ENCODE data around the gene RPS6KA5. TPM values are rescaled to one million over a fixed set of nuclear protein-coding genes. Genes with fewer than 3 reads are reported as not detected.

The RPS6KA5 gene
- polyA plus RNA-seq, 1 experiment = 0.22 TPM

DNA sequence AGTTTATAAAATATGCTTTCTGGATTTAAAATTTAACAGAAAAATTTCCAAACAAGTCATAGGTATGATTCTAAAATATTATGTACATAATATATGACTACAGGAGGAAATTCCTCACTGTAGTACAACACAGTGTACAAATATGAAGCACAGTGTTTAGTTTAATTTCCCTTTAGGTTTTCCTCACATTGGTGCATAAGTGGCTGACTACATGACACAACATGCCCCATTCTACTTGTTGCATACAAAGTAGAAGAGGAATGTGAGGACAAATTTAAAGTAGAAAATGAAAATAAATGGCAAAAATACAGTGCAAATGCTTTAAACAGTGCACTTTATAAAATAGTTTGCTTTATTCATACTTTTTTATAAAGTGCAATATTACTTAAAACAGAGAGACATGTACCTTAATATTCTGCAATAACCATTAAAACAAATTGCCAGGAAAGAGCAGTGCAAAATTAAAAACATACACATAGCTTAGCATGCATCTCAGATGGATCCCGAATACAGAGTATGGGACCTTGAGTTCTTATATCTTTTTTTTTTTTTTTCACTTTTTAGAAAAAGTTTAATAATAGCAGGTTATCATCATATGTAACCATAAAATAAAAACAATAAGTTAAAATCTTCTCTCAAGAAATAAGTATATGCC lies 189.4 kb downstream of the RPS6KA5 start:
- POLR2A ChIA-PET = no interaction called here
- DNase-seq (ENCODE audit: low read depth) = no peak
- Histone ChIP-seq H3K4me3 (ENCODE audit: low read depth, low read length) (no peak overlapping the region), H3K36me3 (ENCODE audit: control insufficient read depth, insufficient read depth, low read length) (no peaks in the 10 kb centered on the region), H3K27me3 (ENCODE audit: control insufficient read depth, insufficient read depth, low read length) (no peaks in the 10 kb centered on the region)
- CTCF ChIA-PET = no interaction called here
- TF ChIP-seq, protein P1, sequence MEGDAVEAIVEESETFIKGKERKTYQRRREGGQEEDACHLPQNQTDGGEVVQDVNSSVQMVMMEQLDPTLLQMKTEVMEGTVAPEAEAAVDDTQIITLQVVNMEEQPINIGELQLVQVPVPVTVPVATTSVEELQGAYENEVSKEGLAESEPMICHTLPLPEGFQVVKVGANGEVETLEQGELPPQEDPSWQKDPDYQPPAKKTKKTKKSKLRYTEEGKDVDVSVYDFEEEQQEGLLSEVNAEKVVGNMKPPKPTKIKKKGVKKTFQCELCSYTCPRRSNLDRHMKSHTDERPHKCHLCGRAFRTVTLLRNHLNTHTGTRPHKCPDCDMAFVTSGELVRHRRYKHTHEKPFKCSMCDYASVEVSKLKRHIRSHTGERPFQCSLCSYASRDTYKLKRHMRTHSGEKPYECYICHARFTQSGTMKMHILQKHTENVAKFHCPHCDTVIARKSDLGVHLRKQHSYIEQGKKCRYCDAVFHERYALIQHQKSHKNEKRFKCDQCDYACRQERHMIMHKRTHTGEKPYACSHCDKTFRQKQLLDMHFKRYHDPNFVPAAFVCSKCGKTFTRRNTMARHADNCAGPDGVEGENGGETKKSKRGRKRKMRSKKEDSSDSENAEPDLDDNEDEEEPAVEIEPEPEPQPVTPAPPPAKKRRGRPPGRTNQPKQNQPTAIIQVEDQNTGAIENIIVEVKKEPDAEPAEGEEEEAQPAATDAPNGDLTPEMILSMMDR (IDR thresholded peaks at IDR 0.05; ENCODE audit: insufficient read depth, low read depth, low read length) = no peak

DNA sequence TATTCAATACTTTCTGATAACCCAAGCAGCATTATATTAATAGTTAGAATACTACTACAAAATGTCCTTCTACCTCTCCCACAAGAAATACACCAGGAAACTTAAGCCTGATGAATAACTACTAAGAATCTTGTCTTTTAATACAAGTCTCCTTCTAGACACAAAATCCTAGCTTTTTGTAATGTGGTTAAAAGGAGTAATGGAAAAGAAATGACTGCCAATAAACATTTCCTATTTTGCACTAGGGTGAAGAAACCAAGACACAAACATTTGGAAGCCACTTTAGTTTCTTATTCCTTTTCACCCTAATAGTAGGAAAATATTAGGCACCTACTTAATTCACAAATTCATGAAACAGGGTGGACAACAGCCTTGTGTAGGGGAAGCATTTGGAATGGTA lies 192.9 kb downstream of the RPS6KA5 start:
- ChIA-PET POLR2A (no interaction called here), CTCF (no interaction called here)
- TF ChIP-seq, protein P1 (IDR thresholded peaks at IDR 0.05; ENCODE audit: insufficient read depth, low read depth, low read length) = no peak
- H3K27me3 ChIP-seq (ENCODE audit: control insufficient read depth, insufficient read depth, low read length) = no peaks in the 10 kb centered on the region
- H3K4me3 ChIP-seq (ENCODE audit: low read depth, low read length) = no peak overlapping the region
- no peaks in the 10 kb centered on the region for H3K36me3 ChIP-seq (ENCODE audit: control insufficient read depth, insufficient read depth, low read length)
- DNase-seq (ENCODE audit: low read depth) = no peak

DNA sequence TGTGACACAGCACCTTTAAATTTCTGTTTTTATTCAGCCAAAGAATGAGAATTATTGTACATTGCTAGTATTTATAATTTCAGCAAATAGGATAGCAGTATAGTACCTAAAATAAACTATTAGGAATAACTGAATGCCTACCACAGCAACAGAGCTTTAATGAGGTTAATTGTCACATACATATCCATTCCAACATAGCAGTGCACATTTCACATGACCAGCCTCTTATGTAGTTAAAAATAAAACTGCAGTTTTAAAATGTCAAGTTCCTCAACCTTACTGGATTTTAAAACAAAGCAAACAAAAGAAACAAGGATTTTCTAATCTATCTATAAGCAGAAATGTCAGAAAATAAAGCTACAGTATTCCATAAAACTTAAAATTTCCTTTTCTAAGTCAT lies 193.6 kb downstream of the RPS6KA5 start:
- H3K4me3 ChIP-seq (ENCODE audit: low read depth, low read length) = no peak overlapping the region
- no peaks in the 10 kb centered on the region for H3K36me3 ChIP-seq (ENCODE audit: control insufficient read depth, insufficient read depth, low read length)
- DNase-seq (ENCODE audit: low read depth) = no peak
- CTCF ChIA-PET = no interaction called here
- TF ChIP-seq, protein P1 (IDR thresholded peaks at IDR 0.05; ENCODE audit: insufficient read depth, low read depth, low read length) = no peak
- H3K27me3 ChIP-seq (ENCODE audit: control insufficient read depth, insufficient read depth, low read length) = no peaks in the 10 kb centered on the region
- POLR2A ChIA-PET = no interaction called here

DNA sequence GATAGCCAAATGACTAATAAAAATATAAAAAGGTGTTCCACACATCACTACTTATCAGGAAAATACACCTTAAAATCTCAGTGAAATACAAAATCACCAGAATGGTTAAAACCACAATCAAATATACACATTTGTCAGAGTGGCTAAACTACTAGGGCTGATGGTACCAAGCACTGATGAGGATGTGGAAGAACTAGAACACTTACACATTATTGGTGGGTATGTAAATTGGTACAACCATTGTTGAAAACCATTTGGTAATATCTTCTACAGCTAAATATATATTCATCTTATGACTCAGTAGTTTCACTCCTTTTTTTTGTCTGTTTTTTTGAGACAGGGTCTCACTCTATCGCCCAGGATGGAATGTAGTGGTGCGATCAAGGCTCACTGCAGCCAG lies 195.7 kb downstream of the RPS6KA5 start:
- ChIA-PET CTCF (no interaction called here), POLR2A (no interaction called here)
- H3K27me3 ChIP-seq (ENCODE audit: control insufficient read depth, insufficient read depth, low read length) = no peaks in the 10 kb centered on the region

DNA sequence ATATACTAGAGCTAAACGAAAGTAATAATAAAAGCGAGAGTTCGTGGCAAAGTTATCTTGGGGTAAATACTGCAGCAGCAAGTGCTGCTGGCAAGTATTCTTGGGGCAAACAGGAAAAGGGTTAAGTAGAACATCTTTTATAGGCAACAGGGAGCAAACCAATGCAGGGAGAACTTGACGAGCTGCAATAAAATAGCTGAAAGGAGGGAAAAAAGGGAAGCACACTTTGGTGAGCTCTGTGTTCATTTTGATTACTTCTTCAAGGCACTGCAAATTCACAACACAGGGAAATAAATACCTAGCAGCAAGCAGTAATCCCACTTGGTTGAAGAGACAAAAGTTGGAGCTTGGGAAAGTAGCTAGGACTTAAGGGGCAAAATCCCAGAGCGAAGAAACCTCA lies 201.9 kb downstream of the RPS6KA5 start:
- TF ChIP-seq, protein P1 (IDR thresholded peaks at IDR 0.05; ENCODE audit: insufficient read depth, low read depth, low read length) = no peak
- DNase-seq (ENCODE audit: low read depth) = no peak
- H3K27me3 ChIP-seq (ENCODE audit: control insufficient read depth, insufficient read depth, low read length) = no peaks in the 10 kb centered on the region
- POLR2A ChIA-PET = no interaction called here
- no peak overlapping the region for H3K4me3 ChIP-seq (ENCODE audit: low read depth, low read length)
- CTCF ChIA-PET = interaction anchor here (1.2 to 1.4 kb wide), 2 partner anchors 11 to 32 kb away, joined by 3 to 4 read pairs; no protein-coding TSS in a partner anchor
- H3K36me3 ChIP-seq (ENCODE audit: control insufficient read depth, insufficient read depth, low read length) = no peaks in the 10 kb centered on the region

More for the DNA sequence above, 195.7 kb downstream of the RPS6KA5 start:
- no peaks in the 10 kb centered on the region for H3K36me3 ChIP-seq (ENCODE audit: control insufficient read depth, insufficient read depth, low read length)
- TF ChIP-seq, protein P1 (IDR thresholded peaks at IDR 0.05; ENCODE audit: insufficient read depth, low read depth, low read length) = no peak
- no peak for DNase-seq (ENCODE audit: low read depth)
- no peak overlapping the region for H3K4me3 ChIP-seq (ENCODE audit: low read depth, low read length)
